SK-N-SH (cell line): Measurements from ENCODE around the gene PPIB. TPM values are rescaled to one million over a fixed set of nuclear protein-coding genes. Genes with fewer than 3 reads are reported as not detected.

Source experiments
- CTCF ChIA-PET: fragments of 300-600, 350-600 bp; formaldehyde crosslinking; extraction: SDS; loops from one replicate; lab custom pipeline; 2021; lab: Yijun Ruan, JAX
- POLR2A ChIA-PET: fragments of 350-600 bp; sonication (Branson Sonifier 250); formaldehyde crosslinking; extraction: SDS; loops from one replicate; lab custom pipeline; 2020; ENCODE audit warnings: antibody characterized with exemption, inconsistent platforms; lab: Yijun Ruan, JAX
- DNase-seq: peaks from one replicate; pipeline ENCODE4 v3.0.0; 2012
- H2AFZ ChIP-seq: fragments of 200-600 bp; sonication (generic); 2 replicates; pipeline ENCODE4 v1.8.1; 2016; ENCODE audit warnings: antibody characterized with exemption, mild to moderate bottlenecking, low read depth
- H3F3A ChIP-seq: fragments of 200-600 bp; sonication (generic); replicated peaks from 2 replicates; pipeline ENCODE3; 2016; ENCODE audit warnings: antibody characterized with exemption, mild to moderate bottlenecking; ENCODE audit not compliant: insufficient read depth
- H3K27ac ChIP-seq, 2 experiments: fragments of 200-500 bp in 1 of 2; fragments of 200-600 bp in 1 of 2; sonication (Bioruptor generic) in 1 of 2; sonication (generic), shearing (Covaris generic) in 1 of 2; 2 replicates each; pipeline versions ENCODE4 v1.5.1 to v1.6.1; 2014 to 2016; ENCODE audit warnings: low read depth in 2 of 2, inconsistent platforms in 1 of 2, low read length in 1 of 2, mild to moderate bottlenecking in 1 of 2, mixed read lengths in 1 of 2
- H3K27me3 ChIP-seq: fragments of 200-600 bp; sonication (generic), shearing (Covaris generic); 2 replicates; pipeline ENCODE4 v1.6.1; 2016; ENCODE audit warnings: mixed run types; ENCODE audit not compliant: insufficient read depth
- H3K36me3 ChIP-seq, 2 experiments: fragments of 200-500 bp in 1 of 2; fragments of 200-600 bp in 1 of 2; sonication (Bioruptor generic) in 1 of 2; sonication (generic) in 1 of 2; replicated peaks in 1 of 2; 2 replicates each; pipeline versions ENCODE3 to v1.5.1; 2014 to 2016; ENCODE audit warnings: low read length in 1 of 2, mild to moderate bottlenecking in 1 of 2; ENCODE audit not compliant: insufficient read depth in 2 of 2, control insufficient read depth in 1 of 2
- H3K4me1 ChIP-seq, 2 experiments: fragments of 200-500 bp in 1 of 2; fragments of 200-600 bp in 1 of 2; sonication (Bioruptor generic) in 1 of 2; sonication (generic), shearing (Covaris generic) in 1 of 2; 2 replicates each; pipeline versions ENCODE4 v1.5.1 to v1.6.1; 2014 to 2016; ENCODE audit warnings: low read depth in 1 of 2, low read length in 1 of 2, mixed run types in 1 of 2; ENCODE audit not compliant: insufficient read depth in 2 of 2, control insufficient read depth in 1 of 2
- H3K4me2 ChIP-seq: fragments of 200-600 bp; sonication (generic), shearing (Covaris generic); 2 replicates; pipeline ENCODE4 v1.6.1; 2017; ENCODE audit warnings: mixed run types
- H3K4me3 ChIP-seq, 2 experiments: fragments of 200-500 bp in 1 of 2; fragments of 200-600 bp in 1 of 2; sonication (Bioruptor generic) in 1 of 2; sonication (generic), shearing (Covaris generic) in 1 of 2; 2 replicates each; pipeline versions ENCODE4 v1.5.1 to v1.8.1; 2014 to 2016; ENCODE audit warnings: low read depth in 2 of 2, inconsistent platforms in 1 of 2, low read length in 1 of 2, mild to moderate bottlenecking in 1 of 2, mixed read lengths in 1 of 2, moderate library complexity in 1 of 2
- H3K79me2 ChIP-seq: fragments of 200-600 bp; sonication (generic); 2 replicates; pipeline ENCODE4 v1.8.1; 2017; ENCODE audit warnings: mild to moderate bottlenecking; ENCODE audit not compliant: insufficient read depth
- H3K9ac ChIP-seq: fragments of 200-600 bp; sonication (generic); 2 replicates; pipeline ENCODE4 v1.6.1; 2017; ENCODE audit warnings: mixed run types
- H3K9me2 ChIP-seq: fragments of 200-600 bp; sonication (generic); 2 replicates; pipeline ENCODE4 v1.6.1; 2017; ENCODE audit warnings: mixed run types
- H3K9me3 ChIP-seq: fragments of 200-600 bp; sonication (generic); 2 replicates; pipeline ENCODE4 v1.6.1; 2017; ENCODE audit warnings: mixed run types, mild to moderate bottlenecking, moderate library complexity
- H4K20me1 ChIP-seq: fragments of 200-600 bp; sonication (generic); 2 replicates; pipeline ENCODE4 v1.6.1; 2017; ENCODE audit warnings: mild to moderate bottlenecking, mixed run types; ENCODE audit not compliant: insufficient read depth
- ELF1 ChIP-seq: IDR thresholded peaks from 2 replicates; pipeline ENCODE4 v1.4.0; 2012
- EP300 ChIP-seq, 2 experiments: IDR thresholded peaks; 2 replicates each; pipeline versions ENCODE4 v1.4.0 to v1.6.1; 2012; ENCODE audit warnings: borderline replicate concordance in 1 of 2, low read depth in 1 of 2, low read length in 1 of 2
- EZH2phosphoT487 ChIP-seq: fragments of 200-600 bp; sonication (generic); IDR thresholded peaks from 2 replicates; pipeline ENCODE4 v1.6.1; 2017; ENCODE audit warnings: low read depth, mixed run types, mild to moderate bottlenecking, antibody characterized with exemption, moderate library complexity, borderline replicate concordance
- GABPA ChIP-seq: IDR thresholded peaks from 2 replicates; pipeline ENCODE4 v1.4.0; 2012; ENCODE audit warnings: low read depth, mild to moderate bottlenecking
- GATA2 ChIP-seq: sonication (generic); formaldehyde crosslinking; IDR thresholded peaks from 2 replicates; pipeline ENCODE4 v1.5.0; 2020; ENCODE audit warnings: mild to moderate bottlenecking, missing genetic modification reagents
- PBX3 ChIP-seq: IDR thresholded peaks from 2 replicates; pipeline ENCODE4; 2012
- POLR2AphosphoS5 ChIP-seq: IDR thresholded peaks from 2 replicates; pipeline ENCODE4 v1.6.1; 2012; ENCODE audit warnings: low read depth, low read length
- RAD21 ChIP-seq: IDR thresholded peaks from 2 replicates; pipeline ENCODE4 v1.6.1; 2012; ENCODE audit warnings: mild to moderate bottlenecking, low read length
- RFX5 ChIP-seq: IDR thresholded peaks from 2 replicates; pipeline ENCODE4 v1.6.1; 2012; ENCODE audit warnings: mild to moderate bottlenecking, improper control_type of control experiment, low read length
- SMC3 ChIP-seq: IDR thresholded peaks from 2 replicates; pipeline ENCODE4 v1.6.1; 2012; ENCODE audit warnings: low read depth, low read length, improper control_type of control experiment
- TCF12 ChIP-seq: IDR thresholded peaks from 2 replicates; pipeline ENCODE4 v1.4.0; 2012
- WGBS: methylation state at CpG from one replicate; pipeline ENCODE4 v1.1.6; 2017; ENCODE audit warnings: low lambda C conversion rate; 5-methylcytosine and 5-hydroxymethylcytosine counted together
- polyA plus RNA-seq, 3 experiments: library from polyadenylated mRNA; depleted of rRNA; stranded (reverse); fragments of >200 nt; gene quantifications; 2 replicates each; pipeline ENCODE4 v1.2.3, GENCODE V29; 2012
- TF ChIP-seq, protein P1 (sequence below): IDR thresholded peaks from 2 replicates; pipeline ENCODE4 v1.6.1; 2012; ENCODE audit warnings: mild to moderate bottlenecking, low read depth, low read length, moderate library complexity

PPIB gene
- polyA plus RNA-seq, 1 of the 3 experiments (the other 2 are of a cell fraction), result 1,379 TPM

GRCh38 chr15:64151727-64152506 lies 10.9 kb downstream of the PPIB start, which contains the start of gene SNX22 (continued):
- TF ChIP-seq, protein P1, sequence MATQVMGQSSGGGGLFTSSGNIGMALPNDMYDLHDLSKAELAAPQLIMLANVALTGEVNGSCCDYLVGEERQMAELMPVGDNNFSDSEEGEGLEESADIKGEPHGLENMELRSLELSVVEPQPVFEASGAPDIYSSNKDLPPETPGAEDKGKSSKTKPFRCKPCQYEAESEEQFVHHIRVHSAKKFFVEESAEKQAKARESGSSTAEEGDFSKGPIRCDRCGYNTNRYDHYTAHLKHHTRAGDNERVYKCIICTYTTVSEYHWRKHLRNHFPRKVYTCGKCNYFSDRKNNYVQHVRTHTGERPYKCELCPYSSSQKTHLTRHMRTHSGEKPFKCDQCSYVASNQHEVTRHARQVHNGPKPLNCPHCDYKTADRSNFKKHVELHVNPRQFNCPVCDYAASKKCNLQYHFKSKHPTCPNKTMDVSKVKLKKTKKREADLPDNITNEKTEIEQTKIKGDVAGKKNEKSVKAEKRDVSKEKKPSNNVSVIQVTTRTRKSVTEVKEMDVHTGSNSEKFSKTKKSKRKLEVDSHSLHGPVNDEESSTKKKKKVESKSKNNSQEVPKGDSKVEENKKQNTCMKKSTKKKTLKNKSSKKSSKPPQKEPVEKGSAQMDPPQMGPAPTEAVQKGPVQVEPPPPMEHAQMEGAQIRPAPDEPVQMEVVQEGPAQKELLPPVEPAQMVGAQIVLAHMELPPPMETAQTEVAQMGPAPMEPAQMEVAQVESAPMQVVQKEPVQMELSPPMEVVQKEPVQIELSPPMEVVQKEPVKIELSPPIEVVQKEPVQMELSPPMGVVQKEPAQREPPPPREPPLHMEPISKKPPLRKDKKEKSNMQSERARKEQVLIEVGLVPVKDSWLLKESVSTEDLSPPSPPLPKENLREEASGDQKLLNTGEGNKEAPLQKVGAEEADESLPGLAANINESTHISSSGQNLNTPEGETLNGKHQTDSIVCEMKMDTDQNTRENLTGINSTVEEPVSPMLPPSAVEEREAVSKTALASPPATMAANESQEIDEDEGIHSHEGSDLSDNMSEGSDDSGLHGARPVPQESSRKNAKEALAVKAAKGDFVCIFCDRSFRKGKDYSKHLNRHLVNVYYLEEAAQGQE, result no peak
- TF ChIP-seq EZH2phosphoT487 (no peak), ELF1 (no peak)

DNA sequence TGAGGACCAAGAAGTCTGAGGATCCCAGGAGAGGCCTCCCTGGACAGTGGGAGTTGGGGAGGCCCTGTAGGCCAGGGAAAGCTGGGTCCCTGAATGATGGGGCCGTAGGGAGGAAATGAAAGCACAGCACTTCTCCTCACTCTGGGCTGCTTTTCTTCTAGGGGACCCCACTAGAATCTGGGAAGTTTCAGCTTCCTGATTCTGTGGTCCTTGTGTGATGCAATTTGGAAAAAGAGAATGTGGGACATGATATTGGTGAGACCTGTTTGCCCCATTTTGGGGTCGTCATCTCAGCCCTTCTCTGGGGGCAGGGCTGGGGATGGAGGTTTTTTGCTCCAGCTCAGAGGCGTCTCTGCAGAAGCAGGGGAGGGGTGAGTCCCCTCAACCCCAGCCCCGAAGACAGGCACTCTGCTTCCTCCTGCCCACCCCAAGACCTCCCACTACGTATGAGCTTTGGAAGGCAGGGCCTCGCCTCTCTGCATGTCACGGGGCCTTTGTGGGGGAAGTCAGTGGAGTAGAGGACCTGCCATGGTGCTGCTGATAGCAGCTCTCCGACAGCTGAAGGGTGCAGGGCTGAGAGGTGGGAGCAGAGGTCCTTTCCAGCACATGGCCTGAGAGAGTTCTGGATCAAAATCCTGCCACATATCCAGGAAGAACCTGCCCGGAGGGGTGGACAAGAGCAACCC lies 12.8 kb downstream of the PPIB start:
- ChIA-PET POLR2A (interaction anchor here (0.7 kb wide), 1 partner anchor 486 kb away, joined by 3 read pairs; no protein-coding TSS in a partner anchor), CTCF (interaction anchor here (0.6 to 2.2 kb wide), 3 partner anchors 20 to 132 kb away, joined by 3 to 6 read pairs (median 4); no protein-coding TSS in a partner anchor)
- Histone ChIP-seq H3K36me3 (peaks cover 0 to 9% of the 10 kb centered on the region in 2 experiments), H2AFZ (no peak overlapping the region), H3K9me3 (no peaks in the 10 kb centered on the region), H3K27ac (no peak overlapping the region), H3F3A (peaks cover 30% of the 10 kb centered on the region), H3K4me2 (no peak overlapping the region), H3K27me3 (no peaks in the 10 kb centered on the region), H3K4me3 (no peak overlapping the region), H3K4me1 (peaks cover 0 to 40% of the 10 kb centered on the region in 2 experiments; a peak in 2 of 4 replicates), H4K20me1 (peaks cover 9% of the 10 kb centered on the region; the same call in 1 of the 2 replicates), H3K9me2 (no peaks in the 10 kb centered on the region), H3K79me2 (no peaks in the 10 kb centered on the region), H3K9ac (no peak overlapping the region)
- TF ChIP-seq TCF12 (no peak), RAD21 (no peak), GATA2 (no peak), GABPA (no peak), SMC3 (no peak), PBX3 (no peak), POLR2AphosphoS5 (no peak), RFX5 (no peak), EP300 (IDR thresholded peaks at IDR 0.05; ENCODE audit: borderline replicate concordance in 1 of 2, low read depth in 1 of 2, low read length in 1 of 2) (no peak)
- TF ChIP-seq, protein P1, result no peak
- WGBS, result 95% methylated on average over 8 of the region's 9 CpGs
- DNase-seq, result no peak
